AG20443 (cell line): ENCODE data around the gene PRELP.

Source experiments
- DNase-seq: peaks from one replicate; pipeline ENCODE4 v3.0.0; 2012; ENCODE audit warnings: low spot score, mixed read lengths

PRELP gene

DNA sequence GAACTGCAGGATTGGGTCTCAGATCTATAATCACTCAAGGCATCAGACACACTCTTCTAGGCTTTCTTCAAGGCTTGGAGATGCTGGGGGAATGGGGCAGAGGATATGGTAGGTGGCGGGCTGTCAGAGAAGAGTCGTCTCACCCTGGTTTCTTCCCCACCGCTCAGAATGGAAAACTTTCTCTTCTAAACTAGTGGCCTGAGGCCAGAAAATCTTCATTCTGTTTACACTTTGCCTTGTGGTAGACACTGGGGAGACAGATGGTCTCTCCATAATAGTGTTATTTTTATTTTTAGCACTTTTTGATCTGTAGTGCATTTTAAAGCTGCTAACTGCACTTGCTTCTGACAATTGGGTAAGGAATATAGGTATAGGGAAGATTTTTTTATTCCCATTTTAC lies 2.6 kb downstream of the PRELP start:
- no peak for DNase-seq

DNA sequence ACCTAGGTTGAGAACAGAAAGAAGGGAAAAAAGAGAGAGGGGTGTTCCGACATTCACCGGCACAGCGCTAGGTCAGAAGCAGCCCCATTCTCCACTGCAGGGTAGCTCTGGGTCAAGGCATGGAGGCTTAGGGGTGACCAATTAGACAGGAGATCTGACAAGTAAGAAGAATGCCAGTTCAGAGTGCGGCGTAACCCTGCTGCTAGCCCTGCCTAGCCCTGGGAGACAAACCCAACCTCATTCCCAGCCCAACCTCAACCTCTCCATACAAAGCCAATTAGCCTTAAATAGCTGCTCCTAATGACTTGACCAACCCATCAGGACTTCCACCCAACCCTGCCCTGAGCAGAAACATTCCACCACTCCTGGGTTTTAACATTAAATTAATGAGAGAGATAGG lies 3.4 kb downstream of the PRELP start:
- DNase-seq = no peak

DNA sequence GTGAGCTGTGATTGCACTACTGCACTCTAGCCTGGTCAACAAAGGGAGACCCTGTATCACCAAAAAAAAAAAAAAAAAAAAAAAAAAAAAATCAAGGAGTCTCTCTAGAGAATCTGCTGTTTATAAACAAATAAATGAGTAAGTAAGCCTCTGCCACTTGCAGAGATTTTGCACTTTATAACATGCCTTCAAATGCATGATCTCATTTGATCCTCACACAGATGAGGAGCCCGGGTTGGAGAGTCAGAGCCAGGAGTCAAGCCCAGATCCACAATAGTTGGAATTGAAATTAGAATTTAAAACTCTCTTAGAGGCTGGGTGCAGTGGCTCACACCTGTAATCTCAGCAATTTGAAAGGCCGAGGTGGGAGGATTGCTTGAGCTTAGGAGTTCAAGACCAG lies 4.0 kb downstream of the PRELP start:
- DNase-seq = no peak

DNA sequence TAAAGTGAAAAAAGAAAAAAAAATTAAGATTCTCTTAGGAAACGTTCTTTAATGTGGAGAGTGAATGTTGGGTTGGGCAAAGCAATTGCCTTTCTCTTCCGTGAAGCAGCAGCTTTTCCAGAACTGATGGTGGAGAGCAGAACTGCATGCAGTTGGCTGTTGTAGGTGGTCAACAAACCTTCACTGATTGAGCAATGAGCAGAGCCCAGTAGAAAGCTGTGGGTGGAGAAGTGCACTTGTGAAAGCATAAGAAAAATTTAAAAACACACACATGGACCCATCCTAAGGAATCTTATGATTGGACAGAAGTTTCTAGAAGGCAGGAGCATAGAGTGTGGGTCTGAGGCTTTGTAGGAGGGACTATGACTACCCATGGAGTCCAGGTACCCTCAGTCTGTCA lies 4.5 kb downstream of the PRELP start:
- peak; percentile 65 for DNase-seq

DNA sequence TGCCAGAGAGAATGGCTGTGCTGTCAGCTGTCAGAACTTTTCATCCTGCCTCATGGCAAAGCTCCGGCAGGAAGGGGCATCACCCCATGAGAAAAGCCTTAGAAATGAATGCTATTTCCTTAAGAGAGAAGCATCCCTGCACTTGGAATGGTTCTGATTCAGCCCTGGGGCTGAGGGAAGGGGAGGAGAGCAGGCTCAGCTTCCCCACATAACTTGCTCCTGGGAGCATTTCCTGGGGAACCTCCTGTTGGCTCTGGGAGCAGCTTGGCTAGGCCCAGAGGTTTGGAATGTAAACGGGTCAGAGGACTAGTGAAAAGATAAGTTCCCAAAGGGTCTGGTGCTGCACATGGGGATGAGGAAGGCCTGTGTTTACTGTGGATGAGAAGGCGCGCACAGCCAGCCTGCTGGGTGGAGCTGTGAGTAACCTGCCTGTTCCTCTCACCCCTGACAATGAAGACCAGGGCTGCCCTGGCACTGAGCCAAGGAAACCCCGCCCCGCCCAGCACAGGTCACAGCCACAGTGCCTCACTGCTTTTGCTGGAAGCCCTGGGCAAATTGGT lies 5.0 kb downstream of the PRELP start:
- peak; percentile 87 for DNase-seq

DNA sequence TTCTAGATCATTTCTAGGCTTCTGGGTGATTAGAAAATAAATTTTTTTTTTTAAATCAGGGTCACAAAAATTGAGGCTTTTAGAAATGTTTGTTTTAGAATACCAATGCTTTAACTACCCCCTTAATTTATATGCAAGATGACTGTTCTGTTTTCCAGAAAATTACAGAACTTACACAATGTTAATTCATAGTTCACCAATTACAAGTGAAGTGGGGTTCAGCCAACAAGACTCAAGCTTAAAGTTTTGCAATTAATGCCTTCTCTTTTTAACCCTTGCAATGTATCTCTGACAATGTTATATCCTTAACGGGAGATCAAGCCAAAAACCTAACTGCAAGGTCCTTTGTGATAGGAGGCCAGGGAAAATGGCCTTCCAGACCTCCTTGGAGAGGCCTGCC lies 5.6 kb downstream of the PRELP start:
- no peak for DNase-seq

DNA sequence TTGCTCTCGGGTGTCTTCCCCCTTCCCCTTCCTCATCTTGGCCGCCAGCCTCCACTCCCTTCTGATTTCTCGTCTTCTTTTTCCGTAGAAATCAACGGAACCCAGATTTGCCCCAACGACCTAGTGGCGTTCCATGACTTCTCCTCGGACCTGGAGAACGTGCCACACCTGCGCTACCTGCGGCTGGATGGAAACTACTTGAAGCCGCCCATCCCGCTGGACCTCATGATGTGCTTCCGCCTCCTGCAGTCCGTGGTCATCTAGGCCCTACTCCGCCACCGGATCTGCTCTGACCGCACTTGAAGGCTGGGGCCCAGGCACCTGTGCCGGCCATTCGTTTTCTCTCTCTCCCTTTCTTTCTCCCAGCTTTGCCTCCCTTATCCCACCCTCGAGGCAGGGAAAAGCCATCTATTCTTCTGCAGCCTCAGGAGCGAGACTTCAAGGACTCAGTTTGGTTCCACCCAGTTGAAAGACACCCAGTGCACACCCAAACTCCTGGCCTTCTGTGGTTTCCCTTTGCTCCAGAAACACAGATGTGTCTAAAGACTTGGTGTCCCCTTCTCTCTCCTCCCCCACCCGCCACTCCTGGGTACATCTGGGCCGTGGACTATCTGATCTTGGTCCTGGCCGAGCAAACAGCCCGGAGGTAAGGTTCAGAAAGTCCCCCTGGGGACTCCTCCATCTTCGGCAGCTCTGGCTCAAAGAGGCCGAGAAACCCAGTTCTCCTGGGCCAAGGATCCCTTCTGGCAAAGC lies 11.2 kb downstream of the PRELP start:
- DNase-seq = no peak

DNA sequence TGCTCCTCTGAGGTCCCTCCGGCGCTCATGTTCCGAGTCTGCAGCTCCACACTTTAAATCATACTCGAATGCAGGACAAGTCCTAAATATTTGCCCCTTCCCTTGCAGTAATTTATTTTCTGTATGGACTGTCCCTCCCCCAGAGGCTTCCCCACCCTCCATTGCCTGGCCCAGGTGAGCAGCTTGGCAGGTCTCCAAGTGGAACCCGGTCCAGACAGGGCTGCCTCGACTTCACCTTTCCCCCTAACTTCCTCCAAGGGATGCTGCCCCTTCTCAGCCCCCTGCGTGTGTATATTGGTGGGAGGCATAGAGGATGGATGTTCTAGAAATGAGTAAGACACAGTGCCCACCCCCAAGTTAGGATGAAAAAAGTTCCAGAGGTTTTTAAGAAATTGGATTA lies 12.9 kb downstream of the PRELP start:
- DNase-seq = no peak

DNA sequence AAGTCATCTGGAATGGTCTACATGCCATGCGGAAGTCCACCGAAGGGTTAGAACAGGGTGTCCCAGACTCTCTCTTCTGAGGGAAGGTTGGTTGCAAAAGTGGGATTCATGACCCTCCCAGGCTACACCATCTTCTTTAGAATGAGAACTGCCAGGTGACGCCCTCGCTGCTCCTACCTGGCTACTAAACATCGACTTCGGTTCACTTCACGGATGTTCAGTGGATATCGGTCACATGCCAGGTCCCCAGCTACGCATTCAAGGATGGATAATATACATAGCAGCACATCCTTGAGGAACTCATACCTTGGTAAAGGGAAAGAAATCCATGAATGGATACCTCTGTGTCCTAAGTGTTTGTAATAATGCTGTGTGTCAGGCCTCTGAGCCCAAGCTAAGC lies 15.0 kb downstream of the PRELP start:
- no peak for DNase-seq

DNA sequence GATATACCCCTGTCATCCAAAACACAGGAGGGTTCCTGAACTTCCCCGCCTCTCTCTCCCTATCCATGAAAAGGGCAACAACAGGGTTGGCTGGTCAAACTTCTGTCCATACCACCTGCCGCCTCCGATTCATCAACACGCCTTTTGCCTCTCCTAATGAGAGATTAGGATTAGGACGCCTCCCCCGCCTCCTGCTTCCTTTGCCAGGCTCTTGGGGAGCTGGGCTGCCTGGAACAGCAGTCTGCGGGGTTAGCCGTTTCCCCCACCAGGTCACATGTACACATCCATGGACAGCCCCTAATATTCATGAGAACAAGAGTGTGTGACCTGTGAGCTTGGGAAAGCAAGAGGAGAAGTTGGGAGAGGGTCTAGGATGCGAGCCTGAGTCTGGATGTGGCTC lies 16.1 kb downstream of the PRELP start:
- DNase-seq = no peak

DNA sequence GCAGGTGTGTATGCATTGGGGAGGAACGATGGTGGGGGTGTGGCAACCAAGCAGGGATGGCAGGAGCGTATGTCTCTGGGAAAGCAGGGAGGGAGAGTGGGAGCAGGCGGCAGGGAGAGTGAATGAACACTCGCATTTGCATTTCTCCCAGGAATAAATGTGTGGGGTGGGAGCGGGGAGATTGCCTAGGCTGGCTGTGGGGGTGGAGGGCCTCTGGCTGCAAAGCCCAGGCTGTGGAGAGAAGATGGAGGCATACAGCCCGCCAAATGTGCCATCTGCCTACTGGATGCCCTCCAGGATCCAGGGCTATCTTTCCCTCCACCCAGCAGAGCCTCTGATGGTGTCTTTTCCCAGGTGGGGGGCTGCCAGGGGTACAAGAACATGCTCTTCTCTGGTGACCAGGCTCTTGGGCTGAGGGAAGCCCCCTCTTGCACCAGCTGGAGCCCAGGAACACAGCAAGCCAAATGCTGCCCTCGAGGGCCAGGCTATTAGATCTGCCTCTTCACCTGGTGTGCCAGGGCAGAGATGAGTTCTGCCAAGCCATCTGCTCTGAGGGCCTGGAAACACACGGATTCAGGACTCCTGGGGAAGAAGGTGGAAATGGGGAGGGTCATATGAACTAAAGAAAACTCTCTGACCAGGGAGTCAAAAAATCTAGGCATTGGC lies 16.6 kb downstream of the PRELP start:
- DNase-seq = no peak

DNA sequence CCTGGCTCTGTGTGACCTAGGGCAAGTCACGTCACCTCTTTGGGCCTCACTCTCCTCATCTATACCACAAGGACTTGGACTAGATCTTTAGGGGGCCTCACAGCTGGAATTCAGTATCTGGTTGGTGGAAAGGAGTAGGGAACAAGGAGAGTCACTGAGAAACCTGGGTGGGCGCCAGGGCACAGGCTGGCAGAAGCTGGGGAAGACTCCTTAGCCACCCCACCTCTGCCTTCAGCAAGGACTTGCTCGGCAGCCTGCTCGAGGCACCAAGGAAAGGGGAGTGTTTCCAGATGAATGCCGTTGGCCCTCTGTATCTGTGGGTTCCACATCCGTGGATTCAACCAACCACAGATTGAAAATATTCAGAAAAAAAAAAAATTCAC lies 17.1 kb downstream of the PRELP start:
- no peak for DNase-seq

DNA sequence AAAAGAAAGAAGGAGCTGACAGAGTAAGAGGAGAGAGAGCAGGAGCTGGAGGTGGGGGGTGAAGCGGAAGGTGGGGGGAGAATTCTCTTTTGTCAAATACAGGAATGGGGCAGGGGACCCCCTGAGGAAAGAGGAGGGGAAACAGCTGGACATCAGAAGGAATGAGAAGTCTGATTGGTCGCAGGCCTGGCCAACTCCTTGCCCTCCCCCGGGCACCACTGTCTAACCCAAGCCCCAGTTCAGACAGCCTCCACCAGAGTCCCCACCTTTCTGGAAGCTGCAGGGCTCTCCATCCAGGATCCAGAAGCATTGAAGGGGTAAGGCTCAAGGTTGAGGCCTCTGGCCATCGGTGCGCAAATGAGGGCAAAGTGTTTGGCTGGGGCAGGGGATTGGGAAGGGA lies 18.3 kb downstream of the PRELP start, which contains the start of gene OPTC:
TSS of gene OPTC (plus strand) at position 253 of the 400 bp plus-strand sequence. CDS start 1,853 bp downstream, outside the sequence.
- DNase-seq = no peak

DNA sequence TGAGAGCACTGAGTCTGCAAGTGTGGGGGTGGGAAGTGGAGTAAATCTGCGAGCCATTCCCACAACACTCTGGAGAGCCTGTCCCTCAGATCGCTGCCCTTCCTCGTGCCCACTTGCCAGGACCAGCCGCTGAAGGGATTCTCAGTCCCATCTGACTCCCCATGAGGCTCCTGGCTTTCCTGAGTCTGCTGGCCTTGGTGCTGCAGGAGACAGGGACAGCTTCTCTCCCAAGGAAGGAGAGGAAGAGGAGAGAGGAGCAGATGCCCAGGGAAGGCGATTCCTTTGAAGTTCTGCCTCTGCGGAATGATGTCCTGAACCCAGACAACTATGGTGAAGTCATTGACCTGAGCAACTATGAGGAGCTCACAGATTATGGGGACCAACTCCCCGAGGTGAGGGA lies 20.2 kb downstream of the PRELP start:
- DNase-seq = no peak

DNA sequence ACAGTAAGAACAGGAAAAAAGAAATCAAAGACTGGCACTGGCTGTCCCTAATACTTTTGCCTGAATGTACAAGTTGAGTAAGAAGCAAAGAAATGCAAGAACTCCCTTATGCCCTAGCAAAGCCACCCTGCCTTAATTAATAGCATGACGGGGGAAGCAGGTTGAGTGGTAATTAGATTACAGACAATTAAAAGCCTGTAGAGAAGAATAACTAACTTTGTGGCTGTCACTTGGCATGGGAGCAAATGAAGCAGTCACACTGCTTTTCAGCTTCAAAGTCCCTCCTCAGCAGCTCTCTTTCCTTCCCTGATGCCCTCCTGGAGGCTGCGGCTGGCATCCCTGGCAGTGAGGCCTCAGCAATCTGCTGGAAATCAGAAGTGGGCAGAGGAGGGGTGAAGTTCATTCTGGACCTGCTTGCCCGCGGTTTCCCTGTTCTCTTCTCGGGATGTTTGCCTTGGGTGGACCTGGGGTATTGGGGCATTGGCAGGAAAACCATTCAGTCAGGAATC lies 21.7 kb downstream of the PRELP start:
- no peak for DNase-seq

DNA sequence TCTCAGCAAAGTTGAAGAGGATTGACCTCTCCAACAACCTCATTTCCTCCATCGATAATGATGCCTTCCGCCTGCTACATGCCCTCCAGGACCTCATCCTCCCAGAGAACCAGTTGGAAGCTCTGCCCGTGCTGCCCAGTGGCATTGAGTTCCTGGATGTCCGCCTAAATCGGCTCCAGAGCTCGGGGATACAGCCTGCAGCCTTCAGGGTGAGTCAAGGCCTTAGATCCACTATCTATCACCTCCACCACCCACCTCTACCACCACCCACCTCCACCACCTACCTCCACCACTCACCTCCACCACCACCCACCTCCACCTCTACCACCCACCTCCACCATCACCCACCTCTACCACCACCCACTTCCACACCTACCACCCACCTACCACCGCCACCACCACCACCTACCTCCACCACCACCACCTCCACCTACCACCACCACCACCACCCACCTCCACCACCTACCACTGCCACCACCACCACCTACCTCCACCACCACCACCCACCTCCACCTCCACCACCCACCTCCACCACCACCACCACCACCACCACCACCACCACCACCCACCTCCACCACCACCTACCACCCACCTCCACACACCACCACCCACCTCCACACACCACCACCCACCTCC lies 24.2 kb downstream of the PRELP start:
- DNase-seq = no peak

DNA sequence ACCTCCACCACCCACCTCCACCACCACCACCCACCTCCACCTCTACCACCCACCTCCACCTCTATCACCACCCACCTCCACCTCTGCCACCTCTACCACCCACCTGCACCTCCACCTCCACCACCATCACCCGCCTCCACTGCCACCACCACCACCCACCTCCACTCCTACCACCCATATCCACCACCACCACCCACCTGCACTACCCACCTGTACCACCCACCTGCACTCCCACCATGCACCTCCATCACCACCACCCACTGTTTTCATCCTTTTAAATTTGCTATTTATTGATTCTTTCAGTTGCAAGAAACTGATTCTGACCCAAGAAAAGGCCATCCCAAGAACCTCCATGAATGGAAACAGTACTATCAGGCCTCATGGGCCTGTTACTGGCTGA lies 24.7 kb downstream of the PRELP start:
- DNase-seq = no peak

DNA sequence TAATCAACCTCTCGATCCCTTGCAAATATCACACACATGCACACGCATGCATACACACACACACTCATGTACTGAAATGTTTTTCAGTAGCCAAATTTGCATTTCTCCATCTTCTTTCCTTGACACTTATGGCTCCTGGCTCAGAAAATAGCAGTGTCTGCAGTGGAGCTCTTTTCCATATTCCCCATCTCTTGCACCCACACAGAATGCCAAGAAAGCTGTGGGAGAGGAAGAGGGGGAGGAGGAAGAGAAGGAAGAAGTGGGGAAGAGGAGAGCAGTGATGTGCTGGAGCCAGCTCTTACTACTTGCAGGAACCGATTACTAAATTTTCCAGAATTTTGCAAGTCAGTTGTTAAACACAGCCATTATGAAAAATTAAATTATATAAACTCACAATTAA lies 28.2 kb downstream of the PRELP start:
- DNase-seq = no peak

DNA sequence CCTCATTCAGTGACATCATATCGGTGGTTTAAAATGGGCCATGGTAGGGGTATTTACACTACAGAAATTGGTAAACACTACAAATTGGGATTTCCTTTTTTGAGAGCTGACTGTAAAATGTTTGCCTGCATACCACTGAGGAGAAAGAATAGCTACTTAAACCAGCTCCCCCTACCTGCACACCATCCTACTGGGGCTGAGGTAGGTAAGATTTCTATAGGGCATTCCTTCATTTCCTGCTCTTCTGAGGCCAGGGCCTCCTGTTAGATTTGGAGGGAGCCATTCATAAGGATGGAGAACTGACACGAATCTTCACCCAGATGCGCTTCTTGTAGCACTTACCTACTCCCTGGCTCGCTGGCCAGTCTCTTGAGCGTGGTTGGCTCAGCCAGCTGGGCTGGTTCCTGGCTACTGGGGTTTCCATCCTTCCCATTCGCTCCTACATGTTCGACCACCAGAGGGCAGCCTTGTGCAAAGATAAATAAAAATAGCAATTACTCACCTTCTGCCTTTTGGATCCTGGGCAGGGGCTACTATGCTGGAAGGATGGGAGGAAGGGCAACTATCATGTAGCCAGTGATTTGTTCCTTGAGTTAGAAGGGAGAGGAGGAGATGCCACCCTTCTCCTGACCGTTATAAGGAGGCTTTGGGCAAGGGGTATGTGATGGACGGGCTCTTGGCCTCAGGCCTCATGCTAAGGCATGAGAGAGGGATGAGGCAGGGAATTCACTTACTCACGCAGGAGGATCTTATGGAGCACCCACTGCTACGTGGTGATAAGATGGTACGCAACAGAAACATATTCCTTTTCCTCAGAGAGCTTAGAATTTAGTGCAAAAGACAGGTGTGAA lies 29.0 kb downstream of the PRELP start:
- DNase-seq = peak; percentile 87

DNA sequence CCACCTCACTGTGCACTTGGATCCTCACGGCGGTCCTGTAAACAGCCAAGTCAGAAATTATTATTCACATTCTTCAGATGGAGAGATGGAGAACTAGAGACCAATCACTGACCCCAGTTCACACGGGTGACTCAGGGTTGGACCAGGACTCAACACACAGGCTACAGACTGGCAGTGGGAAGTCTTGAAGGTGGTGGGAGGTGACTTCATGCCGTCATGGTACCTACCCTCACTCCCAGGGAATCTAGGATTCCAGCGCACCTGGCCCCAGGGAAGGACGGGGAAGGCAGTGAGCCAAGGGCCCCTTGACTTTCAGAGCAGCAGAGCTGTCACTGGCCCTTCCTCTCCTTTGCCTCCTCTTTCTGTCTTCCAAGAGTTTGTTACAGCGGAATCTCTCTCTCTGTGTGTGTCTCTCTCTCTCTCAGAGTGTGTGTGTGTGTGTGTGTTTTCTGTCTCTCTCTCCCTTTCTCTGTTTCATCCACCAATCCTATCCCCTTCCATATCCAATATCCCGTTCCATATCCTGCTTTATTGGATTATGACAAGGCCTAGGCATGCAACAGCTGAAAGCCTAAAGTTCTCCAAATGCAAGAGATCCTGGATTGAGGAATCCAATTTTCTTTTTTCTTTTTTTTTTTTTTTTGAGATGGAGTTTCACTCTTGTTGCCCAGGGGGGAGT lies 30.1 kb downstream of the PRELP start:
- DNase-seq = no peak
